Fibroblast of lung (primary cell): Measurements from ENCODE around the gene ACAT2. TPM values are rescaled to one million over a fixed set of nuclear protein-coding genes. Genes with fewer than 3 reads are reported as not detected.
A peak's percentile ranks its signal among the peaks of the same experiment; 100 is the strongest.

Experiments used
- DNase-seq, 2 donors: peaks; one replicate each; pipeline versions ENCODE4 v3.0.0 to v3.0.0-alpha.2; 2010; ENCODE audit warnings: low read depth in 2 of 2
- H2AFZ ChIP-seq: 2 replicates; pipeline ENCODE4 v1.5.1; 2012; ENCODE audit warnings: low read length, control low read depth, inconsistent platforms
- H3K27ac ChIP-seq: 2 replicates; pipeline ENCODE4 v1.5.1; 2011; ENCODE audit warnings: low read length, control low read depth; ENCODE audit not compliant: insufficient read depth
- H3K27me3 ChIP-seq: 2 replicates; pipeline ENCODE4 v1.5.1; 2011; ENCODE audit warnings: mild to moderate bottlenecking, low read length; ENCODE audit not compliant: control insufficient read depth, insufficient read depth
- H3K36me3 ChIP-seq: 2 replicates; pipeline ENCODE4 v1.5.1; 2011; ENCODE audit warnings: low read length; ENCODE audit not compliant: control insufficient read depth, insufficient read depth
- H3K4me1 ChIP-seq: 2 replicates; pipeline ENCODE4 v1.5.1; 2011; ENCODE audit warnings: low read length; ENCODE audit not compliant: control insufficient read depth, insufficient read depth; ENCODE audit errors: extremely low read depth
- H3K4me2 ChIP-seq: 2 replicates; pipeline ENCODE4 v1.5.1; 2011; ENCODE audit warnings: low read length, control low read depth; ENCODE audit not compliant: insufficient read depth; ENCODE audit errors: extremely low read depth
- H3K4me3 ChIP-seq, 4 experiments: fragments of 200-600 bp in 1 of 4; sonication (generic) in 1 of 4; replicated peaks in 1 of 4; 2 replicates each; pipeline ENCODE4 v1.5.1; 2011 to 2016; ENCODE audit warnings: low read length in 4 of 4, low read depth in 3 of 4, mild to moderate bottlenecking in 3 of 4, control low read depth in 2 of 4, inconsistent platforms in 1 of 4, mixed read lengths in 1 of 4; ENCODE audit not compliant: insufficient read depth in 1 of 4; ENCODE audit errors: control extremely low read depth in 1 of 4
- H3K79me2 ChIP-seq: 2 replicates; pipeline ENCODE4 v1.5.1; 2012; ENCODE audit warnings: mild to moderate bottlenecking, low read length, inconsistent platforms; ENCODE audit not compliant: control insufficient read depth, insufficient read depth
- H3K9ac ChIP-seq: 2 replicates; pipeline ENCODE4 v1.5.1; 2011; ENCODE audit warnings: mild to moderate bottlenecking, low read length, control low read depth; ENCODE audit not compliant: insufficient read depth
- H3K9me3 ChIP-seq: 2 replicates; pipeline ENCODE4 v1.5.1; 2012; ENCODE audit warnings: low read depth, low read length; ENCODE audit not compliant: control insufficient read depth, insufficient read depth
- H4K20me1 ChIP-seq: 2 replicates; pipeline ENCODE4 v1.5.1; 2011; ENCODE audit warnings: low read length; ENCODE audit not compliant: control insufficient read depth, insufficient read depth; ENCODE audit errors: extremely low read depth
- EZH2 ChIP-seq: IDR thresholded peaks from 2 replicates; pipeline ENCODE4 v1.5.1; 2012; ENCODE audit warnings: low read length, control low read depth, mild to moderate bottlenecking; ENCODE audit errors: missing control alignments
- polyA plus RNA-seq, 2 donors: library from polyadenylated mRNA; depleted of rRNA in 1 of 2; stranded (reverse) in 1 of 2; unstranded in 1 of 2; fragments of >200 nt; gene quantifications; 2 replicates each; pipeline ENCODE4 v1.2.1, GENCODE V29; 2011 to 2012; ENCODE audit warnings: missing spikeins in 1 of 2
- total RNA-seq: library from RNA; depleted of rRNA; stranded (reverse); fragments of >200 nt; gene quantifications from 2 replicates; pipeline ENCODE4 v1.2.1, GENCODE V29; 2014
- TF ChIP-seq, protein P1 (sequence below), 2 donors: IDR thresholded peaks in 1 of 2; conservative IDR thresholded peaks in 1 of 2; 1 replicate in 1 of 2; 2 replicates in 1 of 2; pipeline ENCODE4 v1.5.1; 2011 to 2012; ENCODE audit warnings: low read length in 2 of 2, control low read depth in 1 of 2, inconsistent platforms in 1 of 2, low read depth in 1 of 2, mild to moderate bottlenecking in 1 of 2

Gene ACAT2
- total and polyA plus RNA-seq, 2 donors (not counting 1 experiment from before 2014, with no cell fraction given), result 108 to 121 TPM

DNA sequence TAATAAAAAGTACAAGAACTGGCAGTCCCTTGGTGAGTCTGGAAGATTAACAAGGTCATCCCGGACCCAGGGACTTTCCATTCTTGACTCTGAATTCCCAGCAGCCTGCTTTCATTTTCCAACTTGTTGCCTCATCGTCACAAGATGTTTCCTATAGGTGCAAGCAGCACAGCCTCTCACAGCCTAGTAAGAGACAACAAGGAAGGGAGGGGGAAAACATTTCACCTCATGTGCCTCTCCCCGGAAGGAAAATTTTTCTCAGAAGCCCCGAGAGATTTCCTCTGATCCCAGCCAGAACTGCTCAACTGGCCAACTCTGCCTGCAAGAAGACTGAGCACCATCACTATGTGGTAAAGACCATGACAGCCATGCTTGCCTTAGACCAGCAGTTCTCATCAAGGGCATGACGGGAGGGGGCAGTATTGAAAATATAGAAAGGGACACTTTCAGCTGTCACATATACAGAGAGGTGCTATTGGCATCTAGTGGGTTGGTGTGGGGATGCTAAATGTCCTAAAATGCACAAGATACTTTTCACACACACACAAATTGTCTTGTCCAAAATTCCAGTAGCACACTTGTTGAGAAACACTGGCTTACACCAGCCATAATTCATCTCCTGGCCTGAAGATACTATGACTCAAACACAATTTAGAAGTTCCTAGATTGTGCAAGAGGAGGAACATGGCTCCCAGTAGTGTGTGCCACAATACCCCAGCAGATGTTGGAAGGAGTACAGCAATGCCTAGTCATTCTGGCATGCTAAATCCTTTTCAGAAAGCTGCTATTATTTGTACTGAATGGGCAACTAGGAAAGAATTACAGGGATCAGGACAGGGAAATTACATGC, 45.4 kb upstream of the ACAT2 start:
- TF ChIP-seq EZH2, result no peak
- TF ChIP-seq, protein P1, sequence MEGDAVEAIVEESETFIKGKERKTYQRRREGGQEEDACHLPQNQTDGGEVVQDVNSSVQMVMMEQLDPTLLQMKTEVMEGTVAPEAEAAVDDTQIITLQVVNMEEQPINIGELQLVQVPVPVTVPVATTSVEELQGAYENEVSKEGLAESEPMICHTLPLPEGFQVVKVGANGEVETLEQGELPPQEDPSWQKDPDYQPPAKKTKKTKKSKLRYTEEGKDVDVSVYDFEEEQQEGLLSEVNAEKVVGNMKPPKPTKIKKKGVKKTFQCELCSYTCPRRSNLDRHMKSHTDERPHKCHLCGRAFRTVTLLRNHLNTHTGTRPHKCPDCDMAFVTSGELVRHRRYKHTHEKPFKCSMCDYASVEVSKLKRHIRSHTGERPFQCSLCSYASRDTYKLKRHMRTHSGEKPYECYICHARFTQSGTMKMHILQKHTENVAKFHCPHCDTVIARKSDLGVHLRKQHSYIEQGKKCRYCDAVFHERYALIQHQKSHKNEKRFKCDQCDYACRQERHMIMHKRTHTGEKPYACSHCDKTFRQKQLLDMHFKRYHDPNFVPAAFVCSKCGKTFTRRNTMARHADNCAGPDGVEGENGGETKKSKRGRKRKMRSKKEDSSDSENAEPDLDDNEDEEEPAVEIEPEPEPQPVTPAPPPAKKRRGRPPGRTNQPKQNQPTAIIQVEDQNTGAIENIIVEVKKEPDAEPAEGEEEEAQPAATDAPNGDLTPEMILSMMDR (conservative IDR thresholded peaks at IDR 0.05 in 1 of 2, IDR thresholded peaks at IDR 0.05 in 1 of 2; ENCODE audit: low read depth in 1 of 2, low read length in 2 of 2), result no peak
- Histone ChIP-seq H3K27me3 (no peaks in the 10 kb centered on the region), H3K36me3 (no peaks in the 10 kb centered on the region), H3K4me1 (peaks cover 7% of the 10 kb centered on the region), H3K4me3 (peak overlapping the region in 1 of 4 experiments; percentile 27), H3K9ac (no peak overlapping the region), H3K4me2 (peak overlapping the region; percentile 21), H3K79me2 (peaks cover 4% of the 10 kb centered on the region), H4K20me1 (no peaks in the 10 kb centered on the region), H3K27ac (peak overlapping the region; percentile 67), H3K9me3 (no peaks in the 10 kb centered on the region), H2AFZ (no peak overlapping the region)
- peak; percentile 94 to 98 for DNase-seq

DNA sequence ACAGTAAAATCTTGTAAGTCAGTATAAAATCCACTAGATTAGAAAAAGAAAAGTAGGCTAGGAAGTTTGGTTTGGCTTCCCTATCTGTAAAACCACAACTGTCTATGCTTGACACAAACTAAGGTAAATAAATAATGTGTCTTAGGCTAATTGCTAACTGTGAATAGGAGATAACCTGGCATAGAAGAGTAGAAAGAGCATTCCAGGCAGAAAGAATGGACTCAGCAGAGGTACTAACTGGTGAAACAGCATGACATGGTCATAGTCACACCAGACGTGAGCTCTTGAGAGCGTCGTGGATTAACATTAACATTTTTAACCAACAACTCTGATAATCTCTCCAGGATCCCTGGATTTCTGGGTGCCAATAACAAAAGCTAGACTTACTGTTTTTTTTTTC, 43.2 kb upstream of the ACAT2 start:
- Histone ChIP-seq H3K4me3 (no peak overlapping the region), H3K79me2 (peaks cover 11% of the 10 kb centered on the region), H4K20me1 (no peaks in the 10 kb centered on the region), H2AFZ (no peak overlapping the region), H3K27ac (no peak overlapping the region), H3K9me3 (no peaks in the 10 kb centered on the region), H3K27me3 (no peaks in the 10 kb centered on the region), H3K4me2 (no peak overlapping the region), H3K4me1 (peaks cover 7% of the 10 kb centered on the region), H3K36me3 (no peaks in the 10 kb centered on the region), H3K9ac (no peak overlapping the region)
- TF ChIP-seq, protein P1 (conservative IDR thresholded peaks at IDR 0.05 in 1 of 2, IDR thresholded peaks at IDR 0.05 in 1 of 2; ENCODE audit: low read depth in 1 of 2, low read length in 2 of 2), result no peak
- TF ChIP-seq EZH2, result no peak
- peak in 1 of 2 donors; percentile 19 for DNase-seq

DNA sequence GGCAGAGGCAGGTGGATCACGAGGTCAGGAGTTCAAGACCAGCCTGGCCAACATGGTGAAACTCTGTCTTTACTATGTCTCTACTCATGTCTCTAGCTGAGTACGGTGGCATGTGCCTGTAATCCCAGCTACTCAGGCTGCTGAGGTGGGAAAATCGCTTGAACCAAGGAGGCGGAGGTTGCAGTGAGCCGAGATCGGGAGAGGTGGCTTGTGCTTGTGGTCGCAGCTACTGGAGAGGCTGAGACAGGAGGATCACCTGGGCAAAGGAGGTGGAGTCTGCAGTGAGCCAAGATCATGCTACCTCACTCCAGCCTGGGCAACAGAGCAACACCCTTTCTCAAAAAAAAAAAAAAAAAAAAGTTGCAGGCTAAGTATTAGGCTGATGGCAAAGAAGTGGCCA, 42.6 kb upstream of the ACAT2 start:
- TF ChIP-seq EZH2, result no peak
- TF ChIP-seq, protein P1 (conservative IDR thresholded peaks at IDR 0.05 in 1 of 2, IDR thresholded peaks at IDR 0.05 in 1 of 2; ENCODE audit: low read depth in 1 of 2, low read length in 2 of 2), result no peak
- no peaks in the 10 kb centered on the region for H4K20me1 ChIP-seq
- H3K9me3 ChIP-seq, result no peaks in the 10 kb centered on the region
- H3K27me3 ChIP-seq, result no peaks in the 10 kb centered on the region
- H3K4me1 ChIP-seq, result peaks cover 7% of the 10 kb centered on the region
- peaks cover 15% of the 10 kb centered on the region for H3K79me2 ChIP-seq
- no peak overlapping the region for H3K9ac ChIP-seq
- no peak overlapping the region for H3K4me3 ChIP-seq
- H3K4me2 ChIP-seq, result no peak overlapping the region
- no peak overlapping the region for H3K27ac ChIP-seq
- H2AFZ ChIP-seq, result no peak overlapping the region
- H3K36me3 ChIP-seq, result no peaks in the 10 kb centered on the region
- DNase-seq, result no peak
